H54 (cell line): ENCODE data around the gene F12.

Experiments used
- DNase-seq: peaks from one replicate; pipeline ENCODE4 v3.0.0; 2011; ENCODE audit warnings: low spot score, mixed read lengths; ENCODE audit not compliant: insufficient read length
- FAIRE-seq: peaks from 3 replicates; lab custom pipeline; 2011; peaks lifted over from hg19 to GRCh38; lab: Jason Lieb, UNC
- POLR2A ChIP-seq: IDR thresholded peaks from 2 replicates; pipeline ENCODE4 v1.6.1; 2011; ENCODE audit warnings: low read depth, mild to moderate bottlenecking, low read length

F12 gene

DNA sequence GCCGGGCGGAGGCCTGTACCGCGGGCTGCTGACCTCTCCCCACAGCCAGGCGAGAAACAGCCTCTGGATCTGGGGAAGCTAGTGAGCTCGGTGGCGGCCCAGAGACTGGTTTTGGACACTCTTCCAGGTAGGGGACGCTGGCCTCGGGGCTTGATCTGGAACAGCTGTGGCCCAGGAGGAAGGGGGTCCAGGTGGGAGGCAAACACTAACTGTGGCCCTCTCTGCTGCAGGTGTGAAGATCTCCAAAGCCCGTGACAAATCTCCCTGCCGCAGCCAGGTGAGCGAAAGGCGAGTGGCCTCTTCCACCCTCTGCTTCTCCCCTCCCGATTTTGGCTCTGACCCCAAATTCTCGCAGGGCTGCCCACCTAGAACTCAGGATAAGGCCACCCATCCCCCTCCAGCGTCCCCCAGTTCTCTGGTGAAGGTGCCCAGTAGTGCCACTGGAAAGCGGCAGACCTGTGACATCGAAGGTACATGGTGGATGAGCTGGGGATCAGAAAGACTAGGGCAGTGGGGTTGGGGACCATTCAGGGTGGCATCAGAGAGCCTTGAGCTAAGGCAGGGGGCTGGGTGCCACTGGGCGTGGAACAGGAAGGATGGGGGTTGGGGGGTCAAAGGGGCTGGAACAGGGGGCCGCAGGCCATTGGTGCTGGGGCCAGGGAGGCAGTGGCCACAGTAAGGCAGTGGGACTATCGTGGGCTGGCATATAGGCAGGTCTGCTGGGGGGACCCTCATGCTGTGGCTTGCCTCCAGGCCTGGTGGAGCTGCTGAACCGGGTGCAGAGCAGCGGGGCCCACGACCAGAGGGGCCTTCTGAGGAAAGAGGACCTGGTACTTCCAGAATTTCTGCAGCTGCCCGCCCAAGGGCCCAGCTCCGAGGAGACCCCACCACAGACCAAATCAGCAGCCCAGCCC is 38.0 kb downstream of the F12 start:
- no peak for FAIRE-seq
- TF ChIP-seq POLR2A, result no peak
- DNase-seq, result no peak

DNA sequence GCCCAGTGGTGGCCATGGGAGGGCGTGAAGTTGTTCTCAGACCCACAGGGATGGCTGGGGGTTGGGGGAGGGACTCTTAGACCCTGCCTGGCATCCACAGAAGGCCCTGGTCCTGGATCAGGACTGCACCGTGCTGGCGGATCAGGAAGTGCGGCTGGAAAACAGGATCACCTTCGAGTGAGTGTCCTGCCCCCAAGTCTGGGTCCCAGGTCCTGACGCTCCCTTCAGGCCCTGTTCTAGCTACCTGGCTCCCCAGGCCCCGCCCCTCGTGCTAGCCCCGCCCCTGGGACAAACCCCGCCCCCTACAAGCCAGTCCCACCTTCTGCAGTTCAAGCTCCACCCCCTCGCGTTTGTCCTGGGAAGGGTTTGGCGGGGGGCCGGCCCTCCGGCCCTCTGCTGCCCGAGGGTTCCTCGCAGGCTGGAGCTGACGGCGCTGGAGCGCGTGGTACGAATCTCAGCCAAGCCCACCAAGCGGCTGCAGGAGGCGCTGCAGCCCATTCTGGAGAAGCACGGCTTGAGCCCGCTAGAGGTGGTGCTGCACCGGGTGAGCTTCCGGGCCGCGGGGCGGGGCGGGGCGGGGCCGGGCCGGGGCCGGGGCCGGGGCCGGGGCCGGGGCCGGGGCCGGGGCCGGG is 38.8 kb downstream of the F12 start:
- FAIRE-seq (no peak), DNase-seq (peak; percentile 98)
- no peak for TF ChIP-seq POLR2A

DNA sequence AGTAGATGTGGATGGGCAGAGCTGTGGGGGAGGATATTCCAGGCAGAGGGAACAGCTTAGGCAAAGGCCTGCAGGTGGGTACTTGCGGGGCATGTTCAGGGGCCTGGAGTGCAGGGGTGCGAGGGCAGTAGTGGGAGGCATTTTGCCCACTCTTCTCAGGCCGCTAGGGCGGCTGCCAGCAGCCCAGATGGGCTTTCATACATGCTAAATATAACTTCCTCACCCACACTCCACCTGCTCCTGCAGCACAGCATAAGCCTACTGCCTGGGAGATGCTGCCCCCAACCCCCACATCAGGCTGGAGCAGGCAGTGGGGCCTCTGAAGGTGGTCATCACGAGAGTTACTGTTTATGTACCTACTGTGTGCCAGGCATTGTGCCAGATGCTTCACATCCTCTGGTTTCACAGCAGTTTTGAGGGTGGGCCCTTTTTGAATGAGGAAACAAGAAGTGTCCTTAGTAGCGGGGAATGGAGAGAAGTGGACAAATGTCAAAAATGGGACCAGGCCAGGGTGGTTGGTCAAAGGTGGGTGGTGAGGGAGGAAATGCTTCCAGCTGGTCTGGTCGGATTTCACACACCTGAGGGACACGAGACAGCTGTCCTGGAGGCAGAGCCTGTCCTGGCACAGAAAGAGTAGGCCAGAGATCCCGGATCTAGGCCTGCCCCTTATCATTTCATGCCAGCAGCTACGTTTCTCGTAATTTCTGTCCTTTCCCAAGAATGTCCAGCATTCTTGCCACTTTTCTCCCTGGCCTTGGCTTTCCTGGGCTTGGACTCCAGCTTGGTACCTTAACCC is 39.5 kb downstream of the F12 start:
- FAIRE-seq, result no peak
- no peak for TF ChIP-seq POLR2A
- DNase-seq, result no peak

DNA sequence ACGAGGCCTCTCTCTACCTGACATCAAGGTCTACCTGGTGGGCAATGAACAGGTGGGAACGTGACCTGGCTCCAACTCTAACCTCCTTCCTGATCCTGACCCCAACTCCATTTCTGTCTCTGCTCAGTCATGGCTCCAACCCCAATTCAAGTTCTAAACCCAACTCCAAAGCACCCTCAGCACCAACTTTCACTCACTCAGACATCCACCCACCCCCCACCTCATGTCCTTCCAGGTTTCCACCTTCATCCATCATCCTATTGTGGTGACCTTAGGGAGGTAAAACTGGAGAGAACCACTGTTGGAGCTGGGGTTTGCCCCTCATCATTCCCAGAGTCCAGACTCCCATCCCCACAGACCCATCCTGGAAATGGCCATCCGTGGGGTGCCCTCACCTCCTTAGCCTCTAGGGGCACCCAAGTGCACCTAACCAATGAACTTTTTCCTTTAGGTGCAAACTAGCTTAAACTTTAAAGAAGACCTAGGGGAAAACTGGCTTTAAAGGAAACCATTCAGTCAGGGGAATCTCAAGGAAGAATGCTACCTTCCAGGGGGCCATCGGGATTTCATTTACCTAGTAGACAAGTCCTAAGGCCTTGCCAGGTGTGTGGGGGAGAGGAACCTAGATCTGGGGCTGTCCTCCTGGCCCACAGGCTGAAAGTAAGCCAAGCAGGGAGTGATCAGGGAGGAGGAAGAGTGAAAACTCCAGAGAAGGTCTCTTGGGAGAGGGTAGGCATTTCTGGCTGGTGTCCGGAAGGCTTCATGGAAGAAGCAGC is 40.3 kb downstream of the F12 start:
- no peak for FAIRE-seq
- no peak for TF ChIP-seq POLR2A
- DNase-seq, result peak; percentile 72

DNA sequence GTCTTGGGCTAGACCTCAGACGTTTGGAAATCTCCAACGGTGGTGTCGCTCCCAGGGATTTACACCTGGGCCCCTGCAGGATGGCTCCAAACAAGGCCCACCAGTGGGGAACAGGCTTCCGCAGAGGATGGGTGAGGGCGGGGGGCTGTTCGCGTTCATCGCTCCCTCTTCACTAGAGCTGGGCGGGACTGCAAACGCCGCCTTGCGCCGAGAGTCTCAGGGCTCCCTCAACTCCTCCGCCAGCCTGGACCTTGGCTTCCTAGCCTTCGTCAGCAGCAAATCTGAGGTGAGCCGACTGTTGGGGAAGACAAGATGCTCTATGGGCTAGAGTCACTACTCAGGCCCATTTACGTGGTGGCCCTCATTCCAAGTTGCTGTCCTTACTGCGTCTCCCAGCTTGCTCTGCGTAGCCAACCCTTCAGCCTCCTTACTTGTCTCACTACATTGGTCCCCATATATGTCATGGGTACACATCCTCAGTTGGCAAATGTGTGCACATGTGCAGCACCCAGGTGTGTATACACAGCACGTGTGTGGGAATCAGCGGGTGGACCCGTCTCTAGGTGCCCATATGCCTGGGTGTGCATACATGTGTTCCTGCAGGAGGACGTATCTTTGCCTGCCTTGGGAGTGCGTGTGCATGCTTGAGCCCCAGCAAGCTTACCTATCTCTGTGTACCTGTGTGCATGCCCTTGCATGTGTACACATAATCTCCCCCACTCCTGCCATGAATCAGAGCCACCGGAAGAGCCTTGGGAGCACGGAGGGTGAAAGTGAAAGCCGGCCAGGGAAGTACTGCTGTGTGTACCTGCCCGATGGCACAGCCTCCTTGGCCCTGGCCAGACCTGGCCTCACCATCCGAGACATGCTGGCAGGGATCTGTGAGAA is 41.1 kb downstream of the F12 start:
- DNase-seq (no peak), FAIRE-seq (no peak)
- no peak for TF ChIP-seq POLR2A

DNA sequence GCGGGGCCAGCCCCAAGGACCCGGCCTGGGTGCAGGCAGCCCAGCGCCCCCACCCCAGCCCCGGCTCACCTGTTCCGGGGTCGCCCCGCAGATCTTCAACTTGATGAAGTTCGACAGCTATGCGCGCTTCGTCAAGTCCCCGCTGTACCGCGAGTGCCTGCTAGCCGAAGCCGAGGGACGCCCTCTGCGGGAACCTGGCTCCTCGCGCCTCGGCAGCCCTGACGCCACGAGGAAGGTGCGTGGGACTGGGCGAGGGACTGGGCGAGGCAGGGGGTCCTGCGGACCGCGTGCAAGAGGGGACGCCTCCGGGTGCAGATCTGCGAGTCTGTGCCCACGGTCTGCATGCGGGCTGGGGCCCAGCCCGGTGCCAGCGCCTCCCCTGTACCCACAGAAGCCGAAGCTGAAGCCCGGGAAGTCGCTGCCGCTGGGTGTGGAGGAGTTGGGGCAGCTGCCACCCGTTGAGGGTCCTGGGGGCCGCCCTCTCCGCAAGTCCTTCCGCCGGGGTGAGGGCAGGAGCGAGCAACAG is 42.0 kb downstream of the F12 start:
- FAIRE-seq (no peak), DNase-seq (no peak)
- TF ChIP-seq POLR2A, result no peak

DNA sequence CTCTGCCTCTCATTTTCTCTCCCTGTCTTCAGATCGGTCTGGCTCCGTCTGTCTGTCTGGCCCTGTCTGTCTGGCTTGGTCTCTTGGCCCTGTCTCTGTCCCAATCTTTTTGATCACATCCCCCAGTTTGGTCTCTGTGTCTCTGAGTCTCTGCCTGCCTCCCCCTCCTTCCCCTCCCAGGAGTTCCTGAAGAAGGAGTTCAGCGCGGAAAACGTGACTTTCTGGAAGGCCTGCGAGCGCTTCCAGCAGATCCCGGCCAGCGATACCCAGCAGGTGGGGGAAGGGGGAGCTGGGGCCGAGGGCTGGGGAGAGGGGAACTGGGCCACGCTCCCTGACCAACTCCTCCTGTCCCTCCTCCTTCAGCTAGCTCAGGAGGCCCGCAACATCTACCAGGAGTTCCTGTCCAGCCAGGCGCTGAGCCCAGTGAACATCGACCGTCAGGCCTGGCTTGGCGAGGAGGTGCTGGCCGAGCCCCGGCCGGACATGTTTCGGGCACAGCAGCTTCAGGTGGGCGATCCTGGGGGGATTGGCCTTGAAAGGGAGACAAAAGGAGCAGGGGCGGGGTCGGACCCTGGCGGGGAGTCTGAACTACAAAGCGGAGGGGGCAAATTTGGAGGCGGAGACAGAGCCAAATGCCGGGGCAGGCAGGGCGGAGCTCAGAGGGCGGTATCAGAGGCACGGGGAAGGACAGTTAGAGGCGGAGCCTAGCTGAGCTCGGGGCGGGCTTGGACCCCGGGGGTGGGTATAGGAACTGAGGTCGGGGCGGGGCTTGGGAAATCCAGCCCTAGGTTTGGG is 42.6 kb downstream of the F12 start:
- TF ChIP-seq POLR2A, result no peak
- DNase-seq, result no peak
- FAIRE-seq, result no peak

DNA sequence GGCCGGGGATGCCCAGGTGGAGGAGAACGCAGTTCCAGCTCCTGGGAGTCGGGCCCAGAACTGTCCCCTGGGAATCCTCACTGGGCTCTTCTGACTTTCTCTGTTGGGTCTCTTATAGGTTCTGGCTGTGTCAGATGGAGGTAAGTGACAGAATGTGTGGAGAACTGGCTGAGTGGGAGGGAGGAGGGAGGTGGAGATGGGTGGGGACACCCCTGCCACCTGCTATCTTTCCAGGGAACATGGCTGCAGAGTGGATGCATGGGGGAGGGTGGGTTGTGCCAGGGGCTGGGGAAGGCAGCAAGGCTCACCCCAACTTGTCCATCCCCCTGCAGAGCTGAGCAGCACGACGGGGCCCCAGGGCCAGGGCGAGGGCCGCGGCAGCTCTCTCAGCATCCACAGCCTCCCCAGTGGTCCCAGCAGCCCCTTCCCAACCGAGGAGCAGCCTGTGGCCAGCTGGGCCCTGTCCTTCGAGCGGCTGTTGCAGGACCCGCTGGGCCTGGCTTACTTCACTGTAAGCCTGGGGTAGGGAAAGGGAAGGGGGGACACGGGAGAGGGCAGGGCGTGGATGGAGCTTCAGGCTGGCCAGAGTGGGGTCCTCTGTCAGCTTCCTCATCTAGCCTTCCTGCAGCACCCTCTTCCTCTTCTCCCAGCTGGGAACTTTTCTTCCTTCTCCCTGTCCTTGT is 43.4 kb downstream of the F12 start:
- TF ChIP-seq POLR2A, result no peak
- DNase-seq, result no peak
- no peak for FAIRE-seq

DNA sequence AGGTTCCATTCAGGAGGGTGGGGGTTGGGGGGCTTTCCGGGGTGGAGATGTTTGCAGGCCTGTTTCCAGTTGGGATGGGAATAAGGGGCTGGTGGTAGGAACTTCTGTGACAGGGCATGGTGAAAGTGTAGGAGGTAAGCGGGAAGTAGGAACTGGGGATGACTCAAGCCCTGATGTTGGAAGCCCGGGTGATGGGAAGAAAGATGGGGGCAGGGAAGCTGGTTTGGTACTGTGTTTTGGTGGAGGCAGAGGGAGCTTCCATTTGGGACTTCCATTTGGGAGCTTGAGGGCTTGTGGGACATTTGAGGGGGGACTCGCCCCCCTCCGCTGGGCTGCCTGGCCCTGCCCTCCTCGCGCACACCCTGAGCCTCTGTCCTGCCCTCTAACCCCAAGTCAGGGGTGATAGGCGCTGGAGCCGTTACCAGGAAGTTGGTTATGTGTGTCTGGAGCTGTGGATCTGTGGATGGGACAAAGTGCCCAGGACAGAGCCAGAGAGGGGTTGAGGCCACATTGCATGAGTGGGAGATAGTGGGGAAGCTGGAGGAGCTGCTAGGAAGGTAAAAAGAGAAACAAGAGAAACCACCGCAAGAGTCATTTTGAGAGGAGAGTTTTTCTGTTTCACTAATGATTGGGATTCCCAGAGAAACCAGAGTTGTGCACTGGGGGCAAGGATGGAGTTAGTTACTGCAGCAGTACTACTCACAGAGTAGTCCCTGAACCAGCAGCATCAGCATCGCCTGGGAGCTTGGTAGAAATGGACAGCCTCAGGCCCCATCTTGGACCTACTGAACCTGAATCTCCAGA is 45.0 kb downstream of the F12 start:
- FAIRE-seq, result no peak
- no peak for DNase-seq
- TF ChIP-seq POLR2A, result no peak

DNA sequence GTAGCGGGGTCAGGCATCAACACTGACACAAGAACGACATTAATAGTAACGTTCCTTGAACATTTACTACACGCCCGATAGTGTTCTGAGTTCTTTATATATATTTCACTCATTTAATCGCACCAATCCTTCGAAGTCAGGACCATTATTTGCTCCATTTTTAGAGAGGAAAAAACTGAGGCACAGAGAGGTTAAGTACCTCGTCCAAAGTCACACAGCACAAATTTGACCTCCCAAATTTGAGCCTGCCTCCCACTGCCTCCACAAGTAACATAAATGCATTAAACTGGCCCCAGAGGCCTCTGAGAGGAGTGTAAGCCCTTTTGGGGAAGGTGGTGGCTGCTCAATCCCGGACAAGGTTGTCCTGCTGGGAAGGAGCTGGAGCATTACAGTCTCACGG is 45.8 kb downstream of the F12 start:
- TF ChIP-seq POLR2A, result no peak
- no peak for FAIRE-seq
- no peak for DNase-seq
